Esophagus squamous epithelium (tissue), 5 donors: ENCODE measurements around the gene C11orf65. TPM values are rescaled to one million over a fixed set of nuclear protein-coding genes. Genes with fewer than 3 reads are reported as not detected.

Experiments used
- DNase-seq: peaks from one replicate; lab custom pipeline; 2025; lab: John Stamatoyannopoulos, UW
- H3K27ac ChIP-seq, 4 donors: fragments of 200-600 bp; sonication (generic); one replicate each; pipeline ENCODE4 v1.5.1; 2016 to 2019; ENCODE audit warnings: mild to moderate bottlenecking in 1 of 4
- H3K27me3 ChIP-seq, 4 donors: fragments of 200-600 bp; sonication (generic); 1 replicate in 3 of 4; 2 replicates in 1 of 4; pipeline versions ENCODE4 v1.5.1 to v1.6.0; 2017 to 2021; ENCODE audit warnings: antibody characterized with exemption in 1 of 4
- H3K36me3 ChIP-seq, 3 donors: fragments of 200-600 bp; sonication (generic); one replicate each; pipeline ENCODE4 v1.5.1; 2016 to 2019
- H3K4me1 ChIP-seq, 3 donors: fragments of 200-600 bp; sonication (generic); one replicate each; pipeline ENCODE4 v1.5.1; 2017 to 2019
- H3K4me3 ChIP-seq, 4 donors: fragments of 200-600 bp; sonication (generic); 1 replicate in 3 of 4; 2 replicates in 1 of 4; pipeline ENCODE4 v1.5.1; 2016 to 2019; ENCODE audit warnings: mild to moderate bottlenecking in 2 of 4, moderate library complexity in 1 of 4
- H3K9me3 ChIP-seq, 3 donors: fragments of 200-600 bp; sonication (generic); one replicate each; pipeline ENCODE4 v1.5.1; 2016 to 2019
- CTCF ChIP-seq, 6 experiments: fragments of 450-650 bp in 4 of 6; fragments of 200-600 bp in 2 of 6; sonication (generic) in 2 of 6; IDR thresholded peaks; one replicate each; pipeline ENCODE4 v1.5.1; 2016 to 2019; ENCODE audit warnings: antibody characterized with exemption in 6 of 6, mild to moderate bottlenecking in 4 of 6, moderate library complexity in 4 of 6
- POLR2A ChIP-seq, 4 donors: fragments of 450-650 bp; IDR thresholded peaks; one replicate each; pipeline ENCODE4 v1.6.1; 2017; ENCODE audit warnings: antibody characterized with exemption in 4 of 4, mild to moderate bottlenecking in 4 of 4, moderate library complexity in 3 of 4
- WGBS, 2 donors: methylation state at CpG; one replicate each; pipeline ENCODE4 v1.1.5; 2018; 5-methylcytosine and 5-hydroxymethylcytosine counted together
- intact Hi-C: fragments of 100-400 bp; cut with DNase I; formaldehyde crosslinking; loops from one replicate; pipeline ENCODE4 v1.15.0; 2022
- total RNA-seq, 4 donors: library from RNA; depleted of rRNA; stranded (reverse); fragments of >200 nt; gene quantifications; one replicate each; pipeline ENCODE4 v1.1.0, GENCODE V29; 2016
- donor health status: DM: yes; HTN: yes; CAD: no.

The C11orf65 gene
- total RNA-seq, 4 donors from 2014 or later: 0.09 to 2.7 (median 0.95) TPM; not detected in 1

- H3K27ac ChIP-seq: peak overlapping the region in 2 of 4 donors; percentile 18 to 95
- H3K4me3 ChIP-seq: no peak overlapping the region
- no peaks in the 10 kb centered on the region for H3K27me3 ChIP-seq
- no peaks in the 10 kb centered on the region for H3K9me3 ChIP-seq
- WGBS, 2 donors: 54 to 59% methylated on average over 6 of the region's 6 CpGs
- TF ChIP-seq CTCF (IDR thresholded peaks at IDR 0.05) (no peak), POLR2A (IDR thresholded peaks at IDR 0.05) (no peak)
- no peak for DNase-seq
- peaks cover 23 to 50% (median 26%) of the 10 kb centered on the region in 3 donors for H3K4me1 ChIP-seq
- intact Hi-C loops: no loop called here
- peaks cover 0 to 17% (median 7%) of the 10 kb centered on the region in 3 donors for H3K36me3 ChIP-seq
Observed at GRCh38 chr11:108494182-108494581, 26.9 kb upstream of the C11orf65 start.

GRCh38 chr11:108491936-108492335 lies 24.6 kb upstream of the C11orf65 start:
- H3K9me3 ChIP-seq: no peaks in the 10 kb centered on the region
- no peak overlapping the region for H3K4me3 ChIP-seq
- H3K36me3 ChIP-seq: peaks cover 0 to 40% (median 7%) of the 10 kb centered on the region in 3 donors
- no peak for DNase-seq
- H3K27ac ChIP-seq: no peak overlapping the region
- H3K4me1 ChIP-seq: peaks cover 15 to 31% (median 17%) of the 10 kb centered on the region in 3 donors
- TF ChIP-seq CTCF (IDR thresholded peaks at IDR 0.05): no peak
- TF ChIP-seq POLR2A (IDR thresholded peaks at IDR 0.05): no peak
- WGBS, 2 donors: 91 to 93% methylated on average over 3 of the region's 3 CpGs
- intact Hi-C loops: no loop called here
- H3K27me3 ChIP-seq: no peaks in the 10 kb centered on the region

GRCh38 chr11:108486828-108487227 lies 19.5 kb upstream of the C11orf65 start:
- 93 to 95% methylated on average over 3 of the region's 3 CpGs for WGBS, 2 donors

GRCh38 chr11:108486331-108486730 lies 19.0 kb upstream of the C11orf65 start:
- no peak overlapping the region for H3K27ac ChIP-seq
- 98% methylated on average over 3 of the region's 3 CpGs for WGBS, 2 donors
- no peaks in the 10 kb centered on the region for H3K9me3 ChIP-seq
- TF ChIP-seq CTCF (IDR thresholded peaks at IDR 0.05): no peak
- TF ChIP-seq POLR2A (IDR thresholded peaks at IDR 0.05): no peak
- peaks cover 0 to 96% (median 7%) of the 10 kb centered on the region in 3 donors for H3K36me3 ChIP-seq
- no peak overlapping the region for H3K4me3 ChIP-seq
- no peaks in the 10 kb centered on the region for H3K27me3 ChIP-seq
- intact Hi-C loops: no loop called here
- no peak for DNase-seq
- H3K4me1 ChIP-seq: no peaks in the 10 kb centered on the region

More at GRCh38 chr11:108486828-108487227, 19.5 kb upstream of the C11orf65 start:
- intact Hi-C loops: no loop called here
- Histone ChIP-seq H3K9me3 (no peaks in the 10 kb centered on the region), H3K4me1 (no peaks in the 10 kb centered on the region), H3K36me3 (peaks cover 0 to 91% (median 7%) of the 10 kb centered on the region in 3 donors), H3K4me3 (no peak overlapping the region), H3K27ac (no peak overlapping the region), H3K27me3 (no peaks in the 10 kb centered on the region)
- DNase-seq: no peak
- no peak for TF ChIP-seq POLR2A (IDR thresholded peaks at IDR 0.05)
- no peak for TF ChIP-seq CTCF (IDR thresholded peaks at IDR 0.05)

- TF ChIP-seq CTCF (IDR thresholded peaks at IDR 0.05) (no peak), POLR2A (IDR thresholded peaks at IDR 0.05) (no peak)
- DNase-seq: no peak
- H3K36me3 ChIP-seq: peaks cover 0 to 99% (median 0%) of the 10 kb centered on the region in 3 donors
- H3K27ac ChIP-seq: no peak overlapping the region
- H3K9me3 ChIP-seq: no peaks in the 10 kb centered on the region
- H3K4me1 ChIP-seq: no peaks in the 10 kb centered on the region
- intact Hi-C loops: no loop called here
- H3K4me3 ChIP-seq: no peak overlapping the region
- no peaks in the 10 kb centered on the region for H3K27me3 ChIP-seq
Observed at GRCh38 chr11:108483163-108483562, 15.8 kb upstream of the C11orf65 start.
